GM15510 (cell line): Measurements from ENCODE around the gene SRP19.

Experiments used
- POLR2A ChIP-seq: IDR thresholded peaks from 3 replicates; pipeline ENCODE4 v1.6.1; 2011; ENCODE audit warnings: borderline replicate concordance; ENCODE audit not compliant: insufficient read length; ENCODE audit errors: extremely low read depth

Gene SRP19

GRCh38 chr5:112865128-112865527 is 4.0 kb downstream of the SRP19 start:
- TF ChIP-seq POLR2A: no peak

GRCh38 chr5:112866739-112867138 is 5.7 kb downstream of the SRP19 start:
- no peak for TF ChIP-seq POLR2A

GRCh38 chr5:112867411-112867810 is 6.3 kb downstream of the SRP19 start:
- TF ChIP-seq POLR2A: no peak

GRCh38 chr5:112869948-112870347 is 8.9 kb downstream of the SRP19 start:
- no peak for TF ChIP-seq POLR2A

GRCh38 chr5:112870966-112871365 is 9.9 kb downstream of the SRP19 start:
- no peak for TF ChIP-seq POLR2A

- no peak for TF ChIP-seq POLR2A
Observed at GRCh38 chr5:112876362-112876761, 15.3 kb downstream of the SRP19 start.

GRCh38 chr5:112878101-112878500 is 17.0 kb downstream of the SRP19 start:
- no peak for TF ChIP-seq POLR2A

GRCh38 chr5:112878760-112879159 is 17.7 kb downstream of the SRP19 start:
- TF ChIP-seq POLR2A: no peak

- no peak for TF ChIP-seq POLR2A
Observed at GRCh38 chr5:112880219-112880964, 19.3 kb downstream of the SRP19 start.

- TF ChIP-seq POLR2A: no peak
Observed at GRCh38 chr5:112883192-112883591, 22.1 kb downstream of the SRP19 start.

- TF ChIP-seq POLR2A: no peak
Observed at GRCh38 chr5:112885001-112885400, 23.9 kb downstream of the SRP19 start.

GRCh38 chr5:112886975-112887374 is 25.9 kb downstream of the SRP19 start:
- TF ChIP-seq POLR2A: no peak

GRCh38 chr5:112892776-112893175 is 31.7 kb downstream of the SRP19 start:
- no peak for TF ChIP-seq POLR2A

- no peak for TF ChIP-seq POLR2A
Observed at GRCh38 chr5:112895682-112896081, 34.6 kb downstream of the SRP19 start.

GRCh38 chr5:112902561-112902960 is 41.5 kb downstream of the SRP19 start:
- TF ChIP-seq POLR2A: no peak

GRCh38 chr5:112906637-112907036 is 45.5 kb downstream of the SRP19 start:
- TF ChIP-seq POLR2A: no peak
